Fibroblast of lung (primary cell): ENCODE measurements around the gene ATXN1. TPM values are rescaled to one million over a fixed set of nuclear protein-coding genes. Genes with fewer than 3 reads are reported as not detected.

ENCODE experiments used
- DNase-seq, 2 donors: peaks; one replicate each; pipeline versions ENCODE4 v3.0.0 to v3.0.0-alpha.2; 2010; ENCODE audit warnings: low read depth in 2 of 2
- H2AFZ ChIP-seq: 2 replicates; pipeline ENCODE4 v1.5.1; 2012; ENCODE audit warnings: low read length, control low read depth, inconsistent platforms
- H3K27ac ChIP-seq: 2 replicates; pipeline ENCODE4 v1.5.1; 2011; ENCODE audit warnings: low read length, control low read depth; ENCODE audit not compliant: insufficient read depth
- H3K27me3 ChIP-seq: 2 replicates; pipeline ENCODE4 v1.5.1; 2011; ENCODE audit warnings: mild to moderate bottlenecking, low read length; ENCODE audit not compliant: control insufficient read depth, insufficient read depth
- H3K36me3 ChIP-seq: 2 replicates; pipeline ENCODE4 v1.5.1; 2011; ENCODE audit warnings: low read length; ENCODE audit not compliant: control insufficient read depth, insufficient read depth
- H3K4me1 ChIP-seq: 2 replicates; pipeline ENCODE4 v1.5.1; 2011; ENCODE audit warnings: low read length; ENCODE audit not compliant: control insufficient read depth, insufficient read depth; ENCODE audit errors: extremely low read depth
- H3K4me2 ChIP-seq: 2 replicates; pipeline ENCODE4 v1.5.1; 2011; ENCODE audit warnings: low read length, control low read depth; ENCODE audit not compliant: insufficient read depth; ENCODE audit errors: extremely low read depth
- H3K4me3 ChIP-seq, 4 experiments: fragments of 200-600 bp in 1 of 4; sonication (generic) in 1 of 4; replicated peaks in 1 of 4; 2 replicates each; pipeline ENCODE4 v1.5.1; 2011 to 2016; ENCODE audit warnings: low read length in 4 of 4, low read depth in 3 of 4, mild to moderate bottlenecking in 3 of 4, control low read depth in 2 of 4, inconsistent platforms in 1 of 4, mixed read lengths in 1 of 4; ENCODE audit not compliant: insufficient read depth in 1 of 4; ENCODE audit errors: control extremely low read depth in 1 of 4
- H3K79me2 ChIP-seq: 2 replicates; pipeline ENCODE4 v1.5.1; 2012; ENCODE audit warnings: mild to moderate bottlenecking, low read length, inconsistent platforms; ENCODE audit not compliant: control insufficient read depth, insufficient read depth
- H3K9ac ChIP-seq: 2 replicates; pipeline ENCODE4 v1.5.1; 2011; ENCODE audit warnings: mild to moderate bottlenecking, low read length, control low read depth; ENCODE audit not compliant: insufficient read depth
- H3K9me3 ChIP-seq: 2 replicates; pipeline ENCODE4 v1.5.1; 2012; ENCODE audit warnings: low read depth, low read length; ENCODE audit not compliant: control insufficient read depth, insufficient read depth
- H4K20me1 ChIP-seq: 2 replicates; pipeline ENCODE4 v1.5.1; 2011; ENCODE audit warnings: low read length; ENCODE audit not compliant: control insufficient read depth, insufficient read depth; ENCODE audit errors: extremely low read depth
- CTCF ChIP-seq, 2 donors: IDR thresholded peaks in 1 of 2; conservative IDR thresholded peaks in 1 of 2; 1 replicate in 1 of 2; 2 replicates in 1 of 2; pipeline ENCODE4 v1.5.1; 2011 to 2012; ENCODE audit warnings: low read length in 2 of 2, control low read depth in 1 of 2, inconsistent platforms in 1 of 2, low read depth in 1 of 2, mild to moderate bottlenecking in 1 of 2
- EZH2 ChIP-seq: IDR thresholded peaks from 2 replicates; pipeline ENCODE4 v1.5.1; 2012; ENCODE audit warnings: low read length, control low read depth, mild to moderate bottlenecking; ENCODE audit errors: missing control alignments
- polyA plus RNA-seq, 2 donors: library from polyadenylated mRNA; depleted of rRNA in 1 of 2; stranded (reverse) in 1 of 2; unstranded in 1 of 2; fragments of >200 nt; gene quantifications; 2 replicates each; pipeline ENCODE4 v1.2.1, GENCODE V29; 2011 to 2012; ENCODE audit warnings: missing spikeins in 1 of 2
- total RNA-seq: library from RNA; depleted of rRNA; stranded (reverse); fragments of >200 nt; gene quantifications from 2 replicates; pipeline ENCODE4 v1.2.1, GENCODE V29; 2014

ATXN1 gene
- total and polyA plus RNA-seq, 2 donors (not counting 1 experiment from before 2014, with no cell fraction given), result 15.8 to 40.5 TPM

GRCh38 chr6:16634855-16635254 is 126.4 kb downstream of the ATXN1 start:
- Histone ChIP-seq H3K27me3 (no peaks in the 10 kb centered on the region), H3K79me2 (no peaks in the 10 kb centered on the region), H3K9ac (no peak overlapping the region), H3K4me2 (no peak overlapping the region), H4K20me1 (no peaks in the 10 kb centered on the region), H2AFZ (no peak overlapping the region), H3K27ac (no peak overlapping the region), H3K9me3 (no peaks in the 10 kb centered on the region), H3K4me1 (peaks cover 11% of the 10 kb centered on the region), H3K36me3 (no peaks in the 10 kb centered on the region), H3K4me3 (no peak overlapping the region)
- DNase-seq, result no peak
- TF ChIP-seq EZH2 (no peak), CTCF (conservative IDR thresholded peaks at IDR 0.05 in 1 of 2, IDR thresholded peaks at IDR 0.05 in 1 of 2; ENCODE audit: low read depth in 1 of 2, low read length in 2 of 2) (no peak)

GRCh38 chr6:16633961-16634360 is 127.3 kb downstream of the ATXN1 start:
- no peak overlapping the region for H3K9ac ChIP-seq
- no peaks in the 10 kb centered on the region for H3K9me3 ChIP-seq
- H3K4me1 ChIP-seq, result peaks cover 7% of the 10 kb centered on the region
- H2AFZ ChIP-seq, result no peak overlapping the region
- no peaks in the 10 kb centered on the region for H4K20me1 ChIP-seq
- no peak overlapping the region for H3K4me2 ChIP-seq
- no peaks in the 10 kb centered on the region for H3K36me3 ChIP-seq
- DNase-seq, result no peak
- no peak overlapping the region for H3K4me3 ChIP-seq
- H3K27ac ChIP-seq, result no peak overlapping the region
- TF ChIP-seq EZH2 (no peak), CTCF (conservative IDR thresholded peaks at IDR 0.05 in 1 of 2, IDR thresholded peaks at IDR 0.05 in 1 of 2; ENCODE audit: low read depth in 1 of 2, low read length in 2 of 2) (no peak)
- no peaks in the 10 kb centered on the region for H3K27me3 ChIP-seq
- H3K79me2 ChIP-seq, result no peaks in the 10 kb centered on the region

- peaks cover 6% of the 10 kb centered on the region for H3K4me1 ChIP-seq
- no peaks in the 10 kb centered on the region for H3K9me3 ChIP-seq
- TF ChIP-seq EZH2, result no peak
- TF ChIP-seq CTCF (conservative IDR thresholded peaks at IDR 0.05 in 1 of 2, IDR thresholded peaks at IDR 0.05 in 1 of 2; ENCODE audit: low read depth in 1 of 2, low read length in 2 of 2), result no peak
- no peak overlapping the region for H3K4me2 ChIP-seq
- no peak overlapping the region for H3K9ac ChIP-seq
- H2AFZ ChIP-seq, result no peak overlapping the region
- no peaks in the 10 kb centered on the region for H4K20me1 ChIP-seq
- H3K79me2 ChIP-seq, result no peaks in the 10 kb centered on the region
- H3K4me3 ChIP-seq, result no peak overlapping the region
- H3K27me3 ChIP-seq, result no peaks in the 10 kb centered on the region
- no peak overlapping the region for H3K27ac ChIP-seq
- no peak for DNase-seq
- no peaks in the 10 kb centered on the region for H3K36me3 ChIP-seq
Observed at GRCh38 chr6:16633465-16633864, 127.8 kb downstream of the ATXN1 start.
